Stimulated activated CD8-positive, alpha-beta memory T cell treated with anti-CD3 and anti-CD28 coated beads, Interleukin-15, amount 100 ng/mL, for 4 hours (primary cell): Measurements from ENCODE around the gene RCSD1.
"Not testable (repeated sequence)": the region's sequence is repeated elsewhere in the genome, so short reads cannot be mapped to it uniquely, and the experiment has no call there.

Experiments
- DNase-seq, 2 donors: peaks; one replicate each; pipeline ENCODE4 v3.0.0-alpha.2; 2020; ENCODE audit warnings: low read depth in 2 of 2

RCSD1 gene

DNA sequence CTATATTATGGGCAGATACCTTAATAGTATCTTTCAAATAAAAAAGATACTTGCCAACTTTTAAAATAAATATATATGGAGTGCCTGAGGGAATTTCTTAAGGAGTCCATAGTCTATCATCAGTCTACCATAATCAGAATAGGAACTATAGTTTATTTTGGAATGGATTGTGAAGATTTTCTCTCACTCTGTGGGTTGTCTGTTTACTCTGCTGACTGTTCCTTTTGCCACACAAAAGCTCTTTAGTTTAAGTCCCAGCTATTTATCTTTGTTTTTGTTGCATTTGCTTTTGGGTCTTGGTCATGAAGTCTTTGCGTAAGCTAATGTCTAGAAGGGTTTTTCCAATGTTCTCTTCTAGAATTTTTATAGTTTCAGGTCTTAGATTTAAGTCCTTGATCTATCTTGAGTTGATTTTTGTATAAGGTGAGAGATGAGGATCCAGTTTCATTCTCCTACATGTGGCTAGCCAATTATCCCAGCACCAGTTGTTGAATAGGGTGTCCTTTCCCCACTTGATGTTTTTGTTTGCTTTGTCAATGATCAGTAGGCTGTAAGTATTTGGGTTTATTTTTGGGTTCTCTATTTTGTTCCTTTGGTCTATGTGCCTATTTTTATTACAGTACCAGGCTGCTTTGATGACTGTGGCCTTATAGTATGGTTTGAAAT is 112.5 kb downstream of the RCSD1 start:
- not testable (repeated sequence) for DNase-seq

DNA sequence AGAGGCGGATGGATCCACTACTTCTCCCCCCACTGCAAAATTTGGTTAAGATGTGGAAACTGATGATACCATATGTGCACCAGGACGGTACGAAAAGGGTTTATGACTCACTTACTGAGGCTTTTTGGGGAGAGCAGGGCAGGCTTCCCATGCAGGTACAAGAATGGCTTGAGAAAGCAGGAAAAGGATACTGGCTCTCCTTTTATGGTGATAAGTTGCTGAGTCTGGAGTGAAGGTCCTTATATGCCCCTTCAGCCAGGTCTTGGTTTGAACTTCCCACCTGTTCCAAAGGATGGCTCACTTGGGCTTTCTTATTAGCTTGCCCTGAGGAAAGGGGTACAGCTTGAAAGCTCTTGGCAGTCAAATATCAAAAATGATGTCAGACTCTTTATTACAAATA is 114.9 kb downstream of the RCSD1 start:
- DNase-seq = no peak

DNA sequence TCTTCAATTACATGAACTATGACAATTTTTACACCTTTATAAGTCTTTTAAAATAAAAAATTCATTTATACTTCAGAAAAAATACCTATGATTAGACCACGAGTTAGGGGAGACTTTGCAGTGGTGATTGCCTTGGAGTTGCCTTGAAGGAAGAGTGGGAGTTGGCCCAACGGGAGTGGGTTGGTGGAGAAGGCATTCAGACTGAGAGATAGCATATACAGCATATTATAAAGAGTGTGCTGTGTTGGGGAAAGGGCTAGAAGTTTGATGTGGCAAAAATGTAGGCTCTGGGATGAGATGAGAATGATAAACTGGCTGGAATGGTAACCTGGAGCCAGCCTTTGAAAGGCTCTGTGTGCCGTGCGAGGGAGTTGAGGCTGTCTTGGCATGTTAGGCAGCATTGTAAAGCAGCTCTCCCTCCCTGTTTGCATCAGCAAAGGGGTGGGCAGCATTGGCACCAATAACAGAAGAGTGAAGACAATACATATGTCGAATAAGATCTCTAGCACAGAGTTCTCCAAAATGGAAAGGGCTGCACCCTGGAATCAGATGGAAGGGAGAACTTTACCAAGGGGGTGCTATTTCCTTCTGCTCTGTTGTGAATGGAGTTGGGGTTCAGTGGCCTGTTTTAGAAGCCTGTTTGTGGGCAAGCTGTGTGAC is 116.1 kb downstream of the RCSD1 start:
- DNase-seq = no peak

DNA sequence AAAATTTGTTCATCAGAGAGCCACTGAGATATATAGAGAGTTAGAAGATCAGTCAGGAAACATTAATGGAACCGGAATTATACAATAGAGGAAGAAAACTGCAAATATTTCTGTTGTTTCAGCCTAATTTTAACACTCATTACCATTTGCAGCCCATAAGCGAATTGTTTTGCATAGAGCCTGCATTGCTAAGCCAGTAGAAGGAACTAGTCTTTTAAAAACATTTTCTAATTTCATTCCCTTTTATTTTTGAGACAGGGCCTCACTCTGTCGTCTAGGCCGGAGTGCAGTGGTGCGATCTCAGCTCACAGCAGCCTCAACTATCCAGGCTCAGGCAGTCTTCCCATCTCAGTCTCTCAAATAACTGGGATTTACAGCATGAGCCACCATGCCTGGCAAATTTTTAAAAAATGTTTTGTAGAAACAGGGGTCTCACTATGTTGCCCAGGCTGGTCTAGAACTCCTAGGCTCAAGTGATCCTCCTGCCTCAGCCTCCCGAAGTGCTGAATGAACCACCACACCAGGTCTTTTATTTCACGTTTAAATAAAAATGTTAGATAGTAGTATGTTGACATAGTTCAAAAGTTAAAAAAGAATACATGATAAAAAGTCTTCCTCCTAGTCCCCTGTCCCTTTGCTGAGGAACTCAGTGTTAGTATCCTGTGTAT is 117.1 kb downstream of the RCSD1 start:
- DNase-seq = no peak

DNA sequence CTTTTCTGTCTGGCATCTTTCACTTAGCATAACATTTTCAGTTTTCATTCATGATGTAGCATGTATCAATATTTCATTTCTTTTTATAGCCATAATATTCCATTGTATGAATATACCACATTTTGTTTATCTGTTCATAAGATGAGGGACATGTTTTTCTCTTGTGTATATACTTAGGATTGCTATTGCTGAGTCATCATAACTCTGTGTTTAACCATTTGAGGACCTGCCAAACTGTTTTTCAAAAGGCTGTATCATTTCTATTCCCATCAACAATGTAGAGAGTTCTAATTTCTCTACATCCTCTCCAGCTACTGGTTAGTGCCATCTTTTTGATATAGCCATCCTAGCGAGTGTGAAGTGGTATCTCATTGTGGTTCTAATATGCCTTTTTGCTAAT is 118.0 kb downstream of the RCSD1 start:
- DNase-seq = no peak

DNA sequence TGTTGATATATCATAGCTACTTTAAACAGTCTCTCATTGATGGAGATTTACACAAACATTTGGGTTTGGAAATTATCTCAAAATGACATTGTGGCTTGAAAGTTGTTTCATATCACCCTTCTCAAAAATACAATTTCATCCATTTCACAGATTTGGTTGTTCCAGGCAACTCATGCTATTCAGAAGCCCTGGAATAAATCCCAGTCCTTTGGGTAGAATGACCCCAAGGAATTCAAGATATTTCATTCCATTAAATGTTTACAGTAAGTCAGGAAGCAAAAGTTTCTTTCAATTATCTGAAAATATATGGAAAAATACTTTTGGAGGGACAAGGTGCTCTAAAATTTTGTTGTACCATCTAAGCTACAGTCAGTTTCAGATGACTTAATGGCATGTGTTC is 118.9 kb downstream of the RCSD1 start:
- no peak for DNase-seq

DNA sequence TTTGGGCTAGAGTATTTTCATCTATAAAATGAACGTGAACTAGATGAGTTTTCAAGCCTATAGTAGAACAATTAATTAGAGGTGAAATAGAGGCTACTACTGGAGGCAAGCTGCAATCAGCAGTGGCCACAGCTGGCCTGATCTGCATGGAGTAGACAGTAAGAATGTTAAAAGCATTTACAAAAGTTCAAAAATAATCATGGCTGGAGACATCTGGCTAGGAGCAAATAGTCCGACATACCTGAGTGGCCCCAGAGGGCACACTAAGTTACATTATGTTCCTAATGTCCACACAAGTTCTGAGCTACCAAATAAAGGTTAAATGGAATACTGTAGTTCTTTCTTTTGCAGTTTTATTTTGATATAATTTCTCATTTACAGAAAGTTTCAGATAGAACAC is 119.7 kb downstream of the RCSD1 start:
- no peak for DNase-seq

DNA sequence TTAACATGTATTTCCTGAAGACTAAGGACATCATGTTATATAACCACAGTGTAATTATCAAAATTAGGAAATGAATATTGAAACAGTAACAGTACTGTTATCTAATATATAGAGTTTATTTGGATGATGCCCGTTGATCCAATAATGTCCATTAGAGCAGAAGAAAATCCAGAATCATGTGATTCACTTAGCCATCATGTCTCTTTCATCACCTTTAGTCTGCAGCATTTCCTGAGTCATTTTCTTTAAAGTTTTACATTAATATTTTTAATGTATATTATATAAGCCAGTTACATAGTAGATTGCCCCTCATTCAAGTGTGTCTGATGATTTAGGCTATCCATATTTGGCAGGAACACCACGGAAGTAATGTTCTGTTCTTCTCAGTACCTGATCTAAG is 120.6 kb downstream of the RCSD1 start:
- no peak for DNase-seq

DNA sequence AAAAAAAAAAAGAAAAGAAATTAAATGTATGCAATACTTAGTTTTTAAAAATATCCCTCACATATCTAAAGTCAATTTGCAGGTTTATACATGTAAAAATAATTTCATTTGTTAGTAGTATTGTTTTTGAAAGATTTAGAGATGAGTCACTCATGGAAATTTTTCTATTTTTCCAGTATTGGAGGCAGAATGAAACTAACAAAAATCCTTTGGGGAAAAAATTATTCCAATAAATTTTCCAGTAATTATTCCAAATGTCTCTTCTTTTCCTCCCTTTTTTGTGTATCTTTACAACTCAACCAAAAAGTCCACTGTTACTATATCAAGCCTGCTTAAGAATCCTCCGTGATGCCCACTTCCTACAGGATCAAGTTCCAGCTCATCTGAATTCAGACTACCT is 121.6 kb downstream of the RCSD1 start:
- DNase-seq = no peak

DNA sequence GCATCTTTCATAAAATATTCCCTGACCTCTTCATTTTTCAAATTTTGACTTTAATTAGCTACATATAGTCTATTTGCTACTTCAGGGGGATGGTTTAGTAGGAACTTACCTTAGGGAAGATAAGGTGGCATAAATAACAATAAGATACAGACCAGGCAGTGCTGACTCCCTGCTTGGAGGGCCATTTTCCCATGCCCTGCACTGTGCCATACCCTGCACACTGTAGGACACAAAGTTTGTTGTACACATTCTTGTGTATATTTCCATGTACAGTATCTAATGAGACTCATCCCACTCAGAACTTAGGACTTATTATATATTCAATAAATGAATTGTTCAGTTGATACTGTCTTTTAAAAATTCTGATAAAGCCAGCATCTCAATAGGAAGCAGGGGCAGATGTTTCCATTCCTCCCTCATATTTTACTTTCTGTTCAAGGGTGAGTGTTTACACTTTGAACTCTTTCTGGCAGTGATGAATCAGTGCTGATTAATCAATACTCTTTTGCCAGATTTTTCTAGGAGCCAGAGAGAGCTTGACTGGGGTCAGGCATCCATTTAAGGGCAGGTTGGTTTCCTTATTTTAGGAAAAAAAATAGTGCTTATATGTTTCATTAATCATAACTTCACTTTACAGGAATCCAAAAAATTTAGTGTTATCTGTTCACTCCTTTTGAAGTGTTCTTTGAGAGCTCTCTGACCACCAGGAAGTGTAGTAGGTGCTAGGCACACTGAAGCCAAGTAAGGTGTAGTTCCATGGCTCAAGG is 122.4 kb downstream of the RCSD1 start:
- no peak for DNase-seq

DNA sequence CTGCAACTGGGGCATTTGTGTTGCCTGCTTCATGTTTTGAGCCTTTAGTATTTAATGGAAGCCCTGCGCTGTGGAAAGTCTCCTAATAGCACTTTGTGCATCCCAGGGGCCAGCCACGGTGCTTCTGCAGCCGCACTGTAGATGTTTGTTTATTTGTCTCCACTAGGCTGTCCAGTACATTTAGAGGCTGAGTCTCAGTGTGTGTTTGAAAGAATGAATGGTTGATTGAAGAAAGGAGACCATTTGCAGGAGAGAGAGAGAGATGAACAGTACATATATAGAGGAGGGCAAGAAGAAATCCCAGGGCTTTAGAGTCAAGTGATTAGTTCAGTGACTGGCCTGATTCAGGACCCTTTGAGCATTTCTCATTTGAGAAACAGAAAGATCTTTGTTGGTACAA is 125.6 kb downstream of the RCSD1 start:
- DNase-seq = no peak
